OCI-M2 (cell line): ENCODE results near the gene PCP2.

Source experiments
- DNase-seq: peaks from one replicate; lab custom pipeline; 2025; ENCODE audit not compliant: unreplicated experiment; lab: John Stamatoyannopoulos, UW

Gene PCP2

GRCh38 chr19:7633698-7634097, at the start of gene PCP2:
Gene PCP2, minus strand, starts transcription at chr19:7633719. Its CDS starts 262 bp downstream, at chr19:7633457.
- DNase-seq = no peak

DNA sequence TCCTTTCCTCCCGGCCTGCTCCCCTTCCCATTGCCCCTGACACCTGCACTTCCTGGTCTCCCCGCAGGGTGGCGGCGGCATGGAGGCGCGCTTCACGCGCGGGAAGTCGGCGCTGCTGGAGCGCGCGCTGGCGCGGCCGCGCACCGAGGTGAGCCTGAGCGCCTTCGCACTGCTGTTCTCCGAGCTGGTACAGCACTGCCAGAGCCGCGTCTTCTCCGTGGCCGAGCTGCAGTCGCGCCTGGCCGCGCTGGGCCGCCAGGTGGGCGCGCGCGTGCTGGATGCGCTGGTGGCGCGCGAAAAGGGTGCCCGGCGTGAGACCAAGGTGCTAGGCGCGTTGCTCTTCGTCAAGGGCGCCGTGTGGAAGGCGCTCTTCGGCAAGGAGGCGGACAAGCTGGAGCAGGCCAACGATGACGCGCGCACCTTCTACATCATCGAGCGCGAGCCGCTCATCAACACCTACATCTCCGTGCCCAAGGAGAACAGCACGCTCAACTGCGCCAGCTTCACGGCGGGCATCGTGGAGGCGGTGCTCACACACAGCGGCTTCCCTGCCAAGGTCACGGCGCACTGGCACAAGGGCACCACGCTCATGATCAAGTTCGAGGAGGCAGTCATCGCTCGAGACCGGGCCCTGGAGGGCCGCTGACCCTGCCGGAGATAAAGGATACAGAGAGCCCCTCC, 48.8 kb upstream of the PCP2 start:
- no peak for DNase-seq

- DNase-seq = no peak
These were observed 48.0 kb upstream of the PCP2 start for GRCh38 chr19:7681340-7682174.

GRCh38 chr19:7680606-7681339, 47.3 kb upstream of the PCP2 start, which contains the start of gene TRAPPC5:
Gene TRAPPC5, plus strand, starts transcription at chr19:7680833. Its CDS starts 1,421 bp downstream, at chr19:7682254.
- peak; percentile 21 for DNase-seq

- no peak for DNase-seq
These were observed 46.5 kb upstream of the PCP2 start for GRCh38 chr19:7679771-7680605.

- no peak for DNase-seq
These were observed 45.6 kb upstream of the PCP2 start for GRCh38 chr19:7678971-7679751.

DNA sequence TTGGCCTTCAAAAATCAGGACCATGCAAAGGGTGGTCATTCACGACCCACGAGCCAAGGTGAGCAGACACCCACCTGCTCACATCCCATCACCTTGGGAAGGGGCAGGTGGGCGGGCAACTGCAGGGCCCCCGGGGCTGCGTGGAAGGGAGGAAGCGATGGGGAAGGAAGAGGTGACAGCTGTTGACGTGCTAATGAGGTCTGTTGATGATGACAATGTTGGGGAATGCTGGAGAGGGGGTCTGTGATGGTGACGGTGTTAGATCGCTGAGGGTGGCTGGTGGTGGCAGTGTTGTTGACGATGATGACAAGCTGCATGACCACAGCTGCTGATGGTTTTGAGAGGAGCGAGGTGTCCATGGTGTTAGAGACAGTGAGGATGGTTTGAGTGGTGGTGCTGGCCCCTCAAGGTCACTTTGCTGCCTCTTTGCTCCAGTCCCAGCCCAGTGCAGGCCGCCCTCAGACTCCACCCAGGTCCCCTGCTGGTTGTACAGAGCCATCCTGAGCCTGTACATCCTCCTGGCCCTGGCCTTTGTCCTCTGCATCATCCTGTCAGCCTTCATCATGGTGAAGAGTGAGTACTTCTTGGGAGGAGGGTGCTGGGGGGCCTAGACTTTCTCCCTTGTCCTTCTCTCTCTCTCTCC, 44.3 kb upstream of the PCP2 start:
- DNase-seq = no peak

DNA sequence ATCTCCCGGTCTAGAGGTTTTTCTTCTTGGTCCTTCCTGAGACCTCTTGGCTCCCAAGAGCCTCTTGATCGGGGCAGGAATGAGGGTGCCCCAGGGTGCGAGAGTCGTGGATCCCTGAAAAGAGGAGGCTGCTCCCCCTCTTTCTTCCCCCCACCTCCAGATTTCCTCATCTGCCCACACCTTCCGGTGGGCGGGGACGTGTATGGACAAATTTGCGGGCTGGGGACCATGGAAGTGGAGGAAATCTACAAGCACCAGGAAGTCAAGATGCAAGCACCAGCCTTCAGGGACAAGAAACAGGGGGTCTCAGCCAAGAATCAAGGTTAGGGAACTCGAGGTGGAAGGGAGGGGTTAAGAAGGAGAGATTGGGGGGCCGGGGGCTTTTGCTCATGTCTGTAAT, 43.3 kb upstream of the PCP2 start, which contains the start of gene MCEMP1:
Gene MCEMP1, plus strand, starts transcription at position 237 of the 400 bp plus-strand sequence. Its CDS starts 31 bp downstream, at position 268.
- no peak for DNase-seq

GRCh38 chr19:7676376-7676775, 42.9 kb upstream of the PCP2 start:
- no peak for DNase-seq

GRCh38 chr19:7674010-7675005, 40.8 kb upstream of the PCP2 start:
- peak; percentile 7 for DNase-seq

- no peak for DNase-seq
These were observed 39.0 kb upstream of the PCP2 start for GRCh38 chr19:7672522-7672921.

- DNase-seq = no peak
These were observed 37.3 kb upstream of the PCP2 start for GRCh38 chr19:7670790-7671189.

- DNase-seq = no peak
These were observed 36.7 kb upstream of the PCP2 start for GRCh38 chr19:7670150-7670783.

DNA sequence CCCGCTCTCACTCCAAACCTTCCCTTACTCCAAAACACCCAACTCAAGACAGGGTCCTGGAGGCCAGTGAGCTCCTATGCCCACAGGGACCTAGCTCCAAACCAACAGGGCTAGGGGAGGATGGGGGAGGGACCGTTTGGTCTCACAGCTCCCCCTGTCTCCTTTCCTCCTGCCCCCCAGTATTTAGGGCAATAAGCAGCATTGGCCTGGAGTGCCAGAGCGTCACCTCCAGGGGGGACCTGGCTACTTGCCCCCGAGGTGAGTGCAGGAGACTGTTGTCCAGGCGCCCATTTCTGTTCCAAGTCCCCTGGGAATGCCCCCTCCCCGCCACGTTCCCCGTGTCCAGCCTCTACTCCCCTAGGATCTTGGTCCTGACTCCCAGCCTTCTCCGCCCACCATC, 36.1 kb upstream of the PCP2 start:
- no peak for DNase-seq

DNA sequence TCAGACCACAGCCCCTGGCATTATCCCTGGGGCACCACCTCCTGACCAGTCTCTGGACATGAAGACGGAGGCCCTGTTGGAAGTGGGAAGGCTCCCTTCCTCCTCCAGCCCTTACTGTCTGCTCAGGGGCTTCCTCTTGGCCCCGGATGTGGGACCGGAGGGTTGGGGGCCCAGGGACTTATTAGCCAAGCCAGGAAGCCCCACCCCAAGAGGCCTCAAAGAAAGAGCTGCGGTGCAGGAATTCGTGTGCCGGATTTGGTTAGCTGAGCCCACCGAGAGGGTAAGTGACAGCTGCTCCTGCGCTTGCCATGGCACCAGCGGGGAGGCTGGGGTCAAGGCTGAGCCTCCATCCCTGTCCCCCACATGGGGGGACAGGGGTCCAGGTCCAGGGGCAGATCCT, 35.3 kb upstream of the PCP2 start, which contains the start of gene RETN:
Gene RETN, plus strand, starts transcription at position 208 of the 400 bp plus-strand sequence. CDS start 278 bp downstream, outside the sequence.
- no peak for DNase-seq

- no peak for DNase-seq
These were observed 31.6 kb upstream of the PCP2 start for GRCh38 chr19:7665076-7665475.

- DNase-seq = no peak
These were observed 30.2 kb upstream of the PCP2 start for GRCh38 chr19:7663706-7664105.
